NCI-H510A (cell line): ENCODE data around the gene OPRD1.
"Not testable (repeated sequence)": the region's sequence is repeated elsewhere in the genome, so short reads cannot be mapped to it uniquely, and the experiment has no call there.

Experiments
- DNase-seq: peaks from one replicate; lab custom pipeline; 2025; lab: John Stamatoyannopoulos, UW

Gene OPRD1

GRCh38 chr1:28811766-28812668, at the start of gene OPRD1:
TSS of gene OPRD1 (plus strand) at chr1:28812170. CDS start at chr1:28812384, 214 bp downstream.
- no peak for DNase-seq

GRCh38 chr1:28766532-28767183, 45.3 kb upstream of the OPRD1 start:
- no peak for DNase-seq

GRCh38 chr1:28770601-28771165, 41.3 kb upstream of the OPRD1 start:
- DNase-seq = no peak

GRCh38 chr1:28771921-28772320, 40.0 kb upstream of the OPRD1 start:
- DNase-seq = not testable (repeated sequence)

DNA sequence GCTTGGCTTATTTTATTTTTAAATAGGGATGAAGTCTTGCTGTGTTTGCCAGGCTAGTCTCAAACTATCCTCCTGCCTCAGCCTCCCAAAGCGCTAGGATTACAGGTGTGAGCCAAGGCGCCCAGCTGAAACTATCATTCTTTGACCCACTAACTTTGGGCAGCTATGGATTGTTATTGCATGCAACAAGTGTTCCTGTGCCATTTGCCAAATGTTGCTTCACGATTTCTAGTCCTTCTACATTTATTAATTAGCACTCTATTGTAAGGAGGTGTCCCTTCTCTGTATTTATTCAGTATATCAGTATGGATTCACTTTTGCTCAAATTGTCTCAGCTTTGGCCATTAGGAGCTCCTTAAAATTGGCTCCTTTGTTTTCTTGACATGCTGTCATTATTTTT, 38.9 kb upstream of the OPRD1 start:
- no peak for DNase-seq

DNA sequence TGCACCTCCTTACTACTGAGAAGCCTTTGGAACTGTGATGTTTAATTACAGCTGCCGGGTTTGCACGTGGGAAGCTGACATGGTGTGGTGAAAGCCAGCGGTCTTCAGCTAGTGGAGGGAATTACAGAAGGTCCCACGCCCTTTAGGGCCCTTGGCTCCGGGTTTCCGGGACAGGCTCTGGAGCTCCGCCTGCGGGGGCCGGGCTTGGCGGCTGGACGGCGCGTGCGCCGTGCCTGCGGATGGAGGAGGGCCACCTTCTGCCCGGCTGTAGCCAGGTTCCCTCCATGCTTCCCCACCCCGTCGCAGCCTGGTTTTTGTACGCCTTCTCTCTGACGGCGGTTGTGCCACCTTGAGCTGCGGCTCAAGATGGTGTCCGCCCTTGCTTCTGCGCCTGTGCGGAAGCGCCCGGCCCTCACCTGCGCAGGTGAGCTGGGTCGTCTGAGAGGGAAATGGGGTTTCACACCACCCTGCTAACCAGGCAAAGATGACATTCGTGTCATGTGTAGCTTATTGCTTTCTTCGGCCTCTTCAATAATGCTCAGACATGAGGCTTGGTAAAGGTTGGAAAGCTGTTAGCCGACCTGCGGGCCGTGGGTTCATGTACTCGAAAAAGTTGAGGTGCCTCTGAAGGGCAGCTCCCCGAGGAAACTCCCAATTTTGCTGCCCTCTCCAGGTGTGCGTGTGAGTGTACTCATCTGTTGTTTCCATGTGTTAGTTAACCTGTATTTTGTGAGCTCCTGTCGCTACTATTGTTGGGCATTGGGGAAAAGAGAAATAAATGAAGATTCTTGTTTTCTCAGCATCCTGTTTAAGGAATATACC, 36.6 kb upstream of the OPRD1 start:
- DNase-seq = peak; percentile 73

DNA sequence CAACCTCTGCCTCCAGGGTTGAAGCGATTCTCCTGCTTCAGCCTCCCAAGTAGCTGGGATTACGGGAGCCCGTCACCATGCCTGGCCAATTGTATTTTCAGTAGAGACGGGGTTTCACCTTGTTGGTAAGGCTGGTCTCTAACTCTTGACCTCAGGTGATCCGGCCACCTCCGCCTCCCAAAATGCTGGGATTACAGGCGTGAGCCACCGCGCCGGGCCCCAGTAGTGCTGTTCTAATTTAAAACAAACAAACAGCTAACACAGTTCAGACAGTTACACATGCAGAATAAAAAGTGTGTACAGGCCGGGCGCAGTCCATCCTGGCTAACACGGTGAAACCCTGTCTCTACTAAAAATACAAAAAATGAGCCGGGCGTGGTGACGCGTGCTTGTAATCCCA, 35.6 kb upstream of the OPRD1 start:
- DNase-seq = no peak

GRCh38 chr1:28778021-28778420, 33.9 kb upstream of the OPRD1 start:
- no peak for DNase-seq

DNA sequence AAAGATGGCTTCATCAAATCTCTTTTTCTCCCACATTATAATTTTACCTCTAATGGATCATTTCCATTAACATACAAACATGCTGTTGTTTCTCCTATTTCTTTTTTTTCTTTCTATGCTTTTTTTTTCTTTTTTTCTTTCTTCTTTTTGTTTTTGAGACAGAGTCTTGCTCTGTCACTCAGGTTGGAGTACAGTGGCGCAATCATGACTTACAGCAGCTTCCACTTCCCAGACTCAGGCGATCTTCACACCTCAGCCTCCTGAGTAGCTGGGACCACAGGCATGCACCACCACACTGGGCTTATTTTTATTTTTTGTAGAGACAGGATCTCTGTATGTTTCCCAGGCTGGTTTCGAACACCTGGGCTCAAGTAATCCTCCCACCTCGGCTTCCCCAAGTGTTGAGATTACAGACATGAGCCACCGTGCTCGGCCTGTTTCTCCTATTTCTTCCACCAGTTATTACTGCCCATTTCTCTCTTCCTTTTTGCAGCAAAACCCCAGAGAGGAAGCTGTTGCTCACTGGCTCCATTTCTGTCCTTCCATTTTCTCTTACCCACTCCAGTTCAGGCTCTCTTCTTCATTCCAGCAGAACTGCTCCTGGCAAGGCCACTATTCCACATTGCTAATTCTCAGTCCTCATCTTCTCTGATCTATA, 32.1 kb upstream of the OPRD1 start:
- no peak for DNase-seq

- DNase-seq = no peak
Measured at GRCh38 chr1:28781305-28781704, 30.7 kb upstream of the OPRD1 start.

DNA sequence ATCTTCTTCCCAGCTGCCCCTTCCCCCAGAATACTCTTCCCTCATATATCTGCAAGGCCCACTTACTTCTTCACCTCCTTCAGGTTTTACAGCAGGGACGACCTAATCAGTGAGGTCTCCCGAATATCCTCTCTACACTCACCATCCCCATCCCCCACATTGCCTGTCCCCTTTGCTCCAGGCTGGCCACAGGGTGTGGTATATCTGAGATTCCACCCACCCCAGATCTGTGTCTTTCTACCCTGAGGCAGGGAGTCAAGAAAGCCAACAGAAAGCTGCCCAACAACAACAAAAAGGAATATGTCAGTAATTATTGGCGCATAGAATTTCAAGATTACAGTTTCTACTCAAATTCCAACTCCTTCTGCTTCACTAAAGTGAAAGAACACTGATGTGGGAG, 30.0 kb upstream of the OPRD1 start:
- DNase-seq = no peak

GRCh38 chr1:28783363-28783762, 28.6 kb upstream of the OPRD1 start:
- no peak for DNase-seq

GRCh38 chr1:28789412-28789811, 22.6 kb upstream of the OPRD1 start:
- no peak for DNase-seq

- no peak for DNase-seq
Measured at GRCh38 chr1:28789816-28790215, 22.2 kb upstream of the OPRD1 start.

GRCh38 chr1:28790377-28791035, 21.5 kb upstream of the OPRD1 start:
- DNase-seq = no peak

DNA sequence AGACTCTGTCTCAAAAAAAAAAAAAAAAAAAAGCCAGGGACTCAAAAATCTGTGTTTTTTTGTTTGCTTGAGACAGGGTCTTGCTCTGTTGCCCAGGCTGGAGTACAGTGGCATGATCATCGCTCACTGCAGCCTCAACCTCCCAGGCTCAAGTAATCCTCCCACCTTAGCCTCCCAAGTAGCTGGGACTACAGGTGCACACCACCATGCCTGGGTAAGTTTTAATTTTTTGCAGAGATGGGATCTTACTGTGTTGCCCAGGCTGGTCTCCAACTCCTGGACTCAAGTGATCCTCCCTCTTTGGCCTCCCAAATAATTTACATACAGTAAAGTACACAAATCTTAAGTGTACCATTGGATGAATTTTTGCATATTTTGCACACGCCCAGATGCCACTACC, 20.0 kb upstream of the OPRD1 start:
- DNase-seq = not testable (repeated sequence)

GRCh38 chr1:28792644-28793121, 19.3 kb upstream of the OPRD1 start:
- no peak for DNase-seq

GRCh38 chr1:28794582-28794981, 17.4 kb upstream of the OPRD1 start:
- DNase-seq = not testable (repeated sequence)

DNA sequence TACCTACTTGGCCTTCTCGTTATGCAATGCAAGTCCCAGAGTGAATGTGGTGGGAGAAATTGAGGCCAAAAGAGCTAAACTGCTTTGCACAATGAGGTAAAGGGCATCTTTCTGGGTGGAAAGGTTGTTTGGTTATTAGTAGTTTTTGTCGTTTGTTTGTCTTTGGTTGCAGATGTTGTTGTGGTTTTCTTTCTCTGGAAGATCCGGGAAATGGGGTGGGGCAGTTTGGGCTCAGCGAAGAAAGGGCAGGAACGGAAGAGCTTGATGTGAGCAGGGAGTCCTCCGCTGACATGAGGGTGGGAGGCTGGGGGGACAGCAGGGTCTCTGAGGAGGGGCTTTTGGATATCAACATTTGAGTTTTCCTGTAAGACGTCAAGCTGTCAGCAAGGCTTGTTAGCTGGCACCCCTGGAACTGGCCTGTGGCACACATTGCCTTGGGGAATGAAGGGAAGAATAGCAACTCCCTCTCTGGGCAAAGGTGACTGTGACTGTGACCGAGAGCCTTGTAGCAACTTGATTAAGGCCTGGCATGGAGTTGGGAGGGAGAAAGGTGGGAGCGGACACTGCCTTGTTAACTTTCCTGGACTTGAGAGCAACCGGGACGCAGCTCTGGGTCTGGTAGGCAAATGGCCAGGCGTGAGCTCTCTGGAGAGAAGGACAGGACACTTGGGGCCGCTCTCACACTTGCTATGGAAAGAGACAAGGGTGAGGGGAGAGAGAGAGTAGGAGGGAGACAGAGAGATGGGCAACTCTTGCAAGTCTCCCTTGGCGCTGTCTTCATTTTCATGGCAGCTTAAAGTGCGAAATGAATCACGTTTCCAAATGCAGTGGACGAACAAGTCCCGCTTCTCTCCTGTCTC, 15.4 kb upstream of the OPRD1 start:
- DNase-seq = no peak

DNA sequence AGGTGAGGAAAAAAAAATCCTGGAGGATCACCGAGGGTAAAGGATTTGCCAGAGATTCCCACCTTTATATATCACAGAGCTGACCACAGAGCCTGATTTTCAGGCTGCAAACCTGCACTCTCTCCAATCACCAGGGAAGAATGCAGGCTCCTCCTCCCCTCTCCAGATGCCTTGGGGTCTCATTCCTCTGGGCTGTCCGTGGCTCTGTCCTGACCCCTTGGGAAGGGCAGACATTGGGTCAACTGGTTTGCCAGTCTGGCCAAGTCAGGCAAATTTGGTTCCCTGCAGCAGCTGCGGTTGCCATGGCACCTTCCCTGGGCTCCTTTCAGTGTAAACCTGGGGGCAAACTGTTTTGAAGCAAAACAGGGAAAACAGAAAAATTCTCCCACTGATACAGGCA, 11.6 kb upstream of the OPRD1 start:
- no peak for DNase-seq
